CD4-positive, alpha-beta T cell treated with Interleukin-15 for 4 hours (primary cell): ENCODE measurements around the gene PANK1.
A peak's percentile ranks its signal among the peaks of the same experiment; 100 is the strongest.
"Not testable (repeated sequence)": the region's sequence is repeated elsewhere in the genome, so short reads cannot be mapped to it uniquely, and the experiment has no call there.

Source experiments
- DNase-seq: peaks from one replicate; pipeline ENCODE4 v3.0.0-alpha.2; 2020; ENCODE audit warnings: low spot score

PANK1 gene

GRCh38 chr10:89566992-89567391 is 78.0 kb downstream of the PANK1 start:
- DNase-seq = no peak

- no peak for DNase-seq
These were observed 78.7 kb downstream of the PANK1 start for GRCh38 chr10:89566095-89566950.

GRCh38 chr10:89565180-89565579 is 79.9 kb downstream of the PANK1 start:
- DNase-seq = no peak

- peak; percentile 57 for DNase-seq
These were observed 81.1 kb downstream of the PANK1 start for GRCh38 chr10:89563861-89564478.

GRCh38 chr10:89563311-89563710 is 81.7 kb downstream of the PANK1 start:
- no peak for DNase-seq

GRCh38 chr10:89556600-89556999 is 88.4 kb downstream of the PANK1 start:
- no peak for DNase-seq

- DNase-seq = no peak
These were observed 89.2 kb downstream of the PANK1 start for GRCh38 chr10:89555688-89556445.

GRCh38 chr10:89554433-89554832 is 90.6 kb downstream of the PANK1 start:
- DNase-seq = no peak

- DNase-seq = no peak
These were observed 91.8 kb downstream of the PANK1 start for GRCh38 chr10:89553064-89553734.

- DNase-seq = no peak
These were observed 92.8 kb downstream of the PANK1 start for GRCh38 chr10:89552213-89552612.

GRCh38 chr10:89550509-89550908 is 94.5 kb downstream of the PANK1 start:
- no peak for DNase-seq

GRCh38 chr10:89549510-89549909 is 95.5 kb downstream of the PANK1 start:
- DNase-seq = no peak

GRCh38 chr10:89548673-89549072 is 96.4 kb downstream of the PANK1 start:
- no peak for DNase-seq

- DNase-seq = no peak
These were observed 97.1 kb downstream of the PANK1 start for GRCh38 chr10:89547853-89548513.

GRCh38 chr10:89546651-89547050 is 98.4 kb downstream of the PANK1 start:
- not testable (repeated sequence) for DNase-seq

GRCh38 chr10:89543841-89544240 is 101.2 kb downstream of the PANK1 start:
- DNase-seq = no peak

- no peak for DNase-seq
These were observed 104.6 kb downstream of the PANK1 start for GRCh38 chr10:89540420-89540949.

GRCh38 chr10:89537364-89537763 is 107.7 kb downstream of the PANK1 start:
- DNase-seq = no peak

- no peak for DNase-seq
These were observed 109.1 kb downstream of the PANK1 start for GRCh38 chr10:89536013-89536354.

- no peak for DNase-seq
These were observed 109.7 kb downstream of the PANK1 start, which contains the start of gene SLC16A12 for GRCh38 chr10:89535171-89536012. Gene SLC16A12 (minus strand): TSS chr10:89535594. CDS start chr10:89462578, 73,016 bp downstream.

- no peak for DNase-seq
These were observed 110.2 kb downstream of the PANK1 start for GRCh38 chr10:89534826-89535166.
